NCI-H2029 (cell line): Measurements from ENCODE around the gene PRPF40B.
A peak's percentile ranks its signal among the peaks of the same experiment; 100 is the strongest.

Source experiments
- DNase-seq: peaks from one replicate; lab custom pipeline; 2025; lab: John Stamatoyannopoulos, UW

PRPF40B gene

DNA sequence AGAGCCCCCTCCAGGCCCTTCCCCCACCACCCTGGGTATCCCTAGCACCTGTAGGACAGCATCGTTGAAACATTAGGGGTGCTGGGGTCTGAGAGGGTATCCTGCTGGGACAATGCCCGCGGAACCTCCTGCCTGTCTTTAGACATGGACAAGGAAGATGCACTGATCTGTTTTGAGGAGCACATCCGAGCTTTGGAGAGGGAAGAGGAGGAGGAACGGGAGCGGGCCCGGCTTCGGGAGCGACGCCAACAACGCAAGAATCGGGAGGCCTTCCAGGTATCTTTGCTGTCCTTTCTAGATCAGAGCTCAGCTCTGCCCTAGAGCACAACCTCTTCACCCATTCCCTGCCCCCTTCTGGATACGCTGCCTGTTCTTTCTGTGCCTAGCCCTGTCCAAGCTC is 13.2 kb downstream of the PRPF40B start:
- DNase-seq, result no peak

DNA sequence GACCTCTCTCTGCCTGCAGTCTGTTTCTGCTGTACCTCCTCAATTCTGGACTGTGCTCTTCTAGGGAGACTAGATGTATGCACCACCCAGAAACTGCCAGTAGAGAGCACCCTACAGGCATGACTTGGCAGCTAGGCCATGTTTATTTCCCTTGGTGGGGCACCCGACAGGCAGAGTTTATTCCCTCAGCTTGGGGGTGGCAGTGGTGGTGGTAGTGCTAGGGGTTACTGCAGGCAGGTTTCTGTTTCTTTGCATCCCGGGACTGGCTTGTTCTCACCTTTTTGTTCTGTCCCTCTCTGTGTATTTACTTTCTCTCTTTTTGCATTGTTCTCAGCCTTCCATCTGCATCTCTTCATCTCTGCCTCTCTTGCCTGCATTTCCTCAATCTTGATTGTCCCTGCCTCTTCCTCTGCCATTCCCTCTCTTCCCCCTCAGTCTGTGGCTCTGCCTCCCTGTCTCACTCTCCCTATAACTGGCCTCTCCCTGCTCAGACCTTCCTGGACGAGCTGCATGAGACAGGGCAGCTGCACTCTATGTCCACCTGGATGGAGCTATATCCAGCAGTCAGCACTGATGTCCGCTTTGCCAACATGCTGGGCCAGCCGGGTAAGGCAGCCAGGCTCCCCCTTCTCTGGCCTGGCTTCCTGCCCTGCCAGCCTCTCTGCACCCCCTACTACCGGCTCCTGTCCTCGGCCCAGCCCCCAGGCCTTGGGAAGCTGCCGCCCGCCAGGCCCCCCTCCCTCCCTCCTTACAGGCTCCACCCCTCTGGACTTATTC is 13.8 kb downstream of the PRPF40B start:
- no peak for DNase-seq

DNA sequence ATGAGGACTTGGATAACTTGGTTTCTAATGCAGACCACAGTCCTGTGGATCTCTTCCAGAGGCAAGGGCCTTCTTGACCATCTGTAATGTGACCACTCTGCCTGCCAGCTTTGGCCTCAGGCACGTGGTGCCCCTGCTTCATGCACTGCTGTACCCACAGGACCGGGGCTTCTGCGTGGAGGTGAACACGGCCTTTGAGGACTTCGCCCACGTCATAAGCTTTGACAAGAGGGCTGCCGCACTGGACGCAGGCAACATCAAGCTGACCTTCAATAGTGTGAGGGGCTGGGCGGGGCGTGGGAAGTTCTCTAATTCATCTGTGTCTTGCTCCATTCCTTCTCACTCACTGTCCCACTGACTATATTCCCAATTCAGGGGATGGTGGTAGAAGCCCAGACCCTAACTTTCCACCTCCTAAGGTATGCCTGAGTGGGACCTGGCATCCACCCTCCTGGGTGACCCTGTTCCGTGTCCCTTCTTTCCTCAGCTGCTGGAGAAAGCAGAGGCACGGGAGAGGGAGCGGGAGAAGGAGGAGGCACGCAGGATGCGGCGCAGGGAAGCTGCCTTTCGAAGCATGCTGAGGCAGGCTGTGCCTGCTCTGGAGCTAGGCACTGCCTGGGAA is 18.5 kb downstream of the PRPF40B start:
- DNase-seq, result no peak

DNA sequence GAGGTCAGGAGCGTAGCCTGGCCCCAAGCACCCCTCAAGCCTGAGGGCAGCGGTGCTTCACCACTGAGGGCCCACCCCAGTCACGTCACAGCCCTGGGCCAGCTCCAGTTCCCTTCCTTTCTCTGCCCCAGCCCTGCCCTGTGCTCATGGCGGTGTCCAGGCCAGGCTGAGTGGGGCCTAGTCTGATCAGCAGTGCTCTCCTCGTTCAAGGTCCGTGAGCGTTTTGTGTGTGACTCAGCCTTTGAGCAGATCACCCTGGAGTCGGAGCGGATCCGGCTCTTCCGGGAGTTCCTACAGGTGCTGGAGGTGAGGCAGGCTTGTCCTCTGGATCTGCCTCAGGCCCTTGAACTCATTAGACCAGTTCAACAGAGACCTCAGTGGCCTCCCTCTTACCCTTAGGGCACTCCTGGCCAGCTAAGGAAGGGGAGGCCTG is 19.0 kb downstream of the PRPF40B start:
- DNase-seq, result no peak

DNA sequence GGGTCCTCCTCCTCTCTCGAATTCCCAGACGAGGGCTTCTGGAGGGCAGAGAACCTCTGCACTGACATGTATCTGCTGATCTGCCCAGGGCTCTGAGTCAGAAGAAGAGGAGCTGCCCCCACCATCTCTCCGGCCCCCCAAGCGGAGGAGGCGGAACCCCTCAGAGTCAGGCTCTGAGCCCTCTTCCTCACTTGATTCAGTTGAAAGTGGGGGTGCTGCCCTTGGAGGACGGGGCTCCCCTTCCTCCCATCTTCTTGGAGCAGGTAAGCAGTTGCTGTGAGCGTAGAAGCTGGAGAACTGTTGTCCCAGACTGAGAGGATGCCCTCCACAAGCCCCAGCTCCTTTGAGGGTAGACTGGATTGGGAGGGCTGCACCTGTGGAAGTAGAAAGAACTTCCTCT is 19.8 kb downstream of the PRPF40B start:
- no peak for DNase-seq

DNA sequence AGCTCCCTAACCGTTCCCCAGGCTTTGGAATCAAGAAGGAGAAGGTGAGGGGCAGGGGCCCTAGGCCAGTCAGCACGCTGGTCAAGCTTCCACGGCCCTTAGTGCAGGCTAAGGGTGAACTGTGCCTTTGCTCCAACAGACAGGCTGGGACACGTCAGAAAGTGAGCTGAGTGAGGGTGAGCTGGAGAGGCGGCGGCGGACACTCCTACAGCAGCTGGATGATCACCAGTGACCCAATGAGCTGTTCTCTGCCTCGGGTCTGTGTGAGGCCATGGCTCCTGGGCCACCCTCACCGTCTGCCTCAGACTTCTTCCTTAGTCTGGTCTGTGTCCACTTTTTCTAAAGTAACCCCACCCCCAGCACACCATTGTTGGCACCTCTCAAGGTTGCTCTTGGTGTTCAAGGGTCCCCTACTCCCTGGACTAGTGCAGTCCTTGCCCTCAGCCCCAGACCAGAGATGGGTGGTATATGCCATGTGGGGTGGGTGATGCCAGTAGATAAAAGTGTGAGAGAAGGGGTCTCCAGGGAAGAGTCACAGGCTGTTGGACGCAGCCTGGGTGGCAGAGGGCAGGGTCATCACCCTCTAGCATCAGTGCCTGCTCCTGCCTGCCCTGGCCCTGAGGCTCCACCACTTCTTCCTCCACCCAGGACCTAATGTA is 20.7 kb downstream of the PRPF40B start:
- DNase-seq, result no peak

DNA sequence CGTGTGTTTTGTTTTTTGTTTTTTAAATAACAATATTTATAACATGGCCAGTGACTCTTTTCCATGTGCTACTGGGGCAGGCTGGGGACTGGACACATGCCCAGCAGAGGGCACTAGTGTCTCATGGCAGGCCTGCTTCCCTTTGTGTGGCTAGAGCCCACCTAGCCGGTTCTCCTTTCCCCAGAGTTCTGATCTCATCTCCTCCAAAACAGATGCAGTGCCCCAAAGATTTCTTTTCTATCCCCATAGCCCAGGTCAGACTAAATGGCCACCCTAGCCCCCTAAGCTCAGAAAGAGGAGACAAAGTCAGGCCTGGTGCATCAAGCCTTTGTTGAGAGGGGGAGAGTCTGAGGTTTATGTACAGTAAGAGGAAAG is 21.2 kb downstream of the PRPF40B start:
- peak; percentile 66 for DNase-seq

DNA sequence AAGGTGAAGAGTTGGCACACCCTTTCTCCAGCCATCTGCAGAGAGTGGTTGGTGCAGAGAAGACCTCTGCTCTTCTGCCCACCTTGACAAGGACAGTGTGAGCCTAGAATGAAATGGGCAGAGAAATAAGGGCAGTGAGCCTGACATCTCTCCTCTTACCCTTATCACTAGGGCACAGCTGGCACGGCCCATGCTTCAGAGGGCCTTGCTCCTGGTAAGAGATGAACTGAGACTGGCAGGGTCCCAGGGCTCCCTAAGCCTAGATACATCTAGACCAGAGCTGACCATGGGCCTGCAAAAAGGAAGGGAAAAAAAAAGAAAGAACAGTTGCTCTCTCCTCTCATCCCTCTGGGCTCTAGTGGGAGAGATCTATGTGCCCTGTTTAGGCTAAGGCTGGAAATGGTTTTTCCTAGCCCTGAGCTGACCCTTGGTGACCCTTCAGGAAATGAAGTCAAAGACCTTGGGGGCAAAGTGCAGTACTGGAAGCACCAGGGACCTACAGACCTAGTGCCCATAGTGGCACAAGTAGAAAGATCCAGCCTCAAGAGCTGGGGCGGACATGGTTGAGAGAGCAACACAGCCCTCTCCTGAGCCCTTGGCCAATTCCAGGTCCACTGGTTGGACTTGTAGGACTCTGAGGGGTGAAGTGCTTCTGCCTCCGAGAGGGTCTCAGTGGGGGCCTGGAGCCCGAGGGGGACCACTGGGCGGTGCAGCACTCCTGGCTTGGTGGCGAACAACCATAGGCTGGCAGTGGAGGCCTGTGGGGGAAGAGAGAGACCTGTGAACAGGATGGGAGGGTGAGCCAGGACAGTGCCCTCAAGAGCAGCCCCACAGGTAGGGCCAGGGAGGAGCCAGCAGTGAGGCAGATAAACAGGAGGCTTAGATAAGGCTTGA is 22.0 kb downstream of the PRPF40B start:
- DNase-seq, result no peak

DNA sequence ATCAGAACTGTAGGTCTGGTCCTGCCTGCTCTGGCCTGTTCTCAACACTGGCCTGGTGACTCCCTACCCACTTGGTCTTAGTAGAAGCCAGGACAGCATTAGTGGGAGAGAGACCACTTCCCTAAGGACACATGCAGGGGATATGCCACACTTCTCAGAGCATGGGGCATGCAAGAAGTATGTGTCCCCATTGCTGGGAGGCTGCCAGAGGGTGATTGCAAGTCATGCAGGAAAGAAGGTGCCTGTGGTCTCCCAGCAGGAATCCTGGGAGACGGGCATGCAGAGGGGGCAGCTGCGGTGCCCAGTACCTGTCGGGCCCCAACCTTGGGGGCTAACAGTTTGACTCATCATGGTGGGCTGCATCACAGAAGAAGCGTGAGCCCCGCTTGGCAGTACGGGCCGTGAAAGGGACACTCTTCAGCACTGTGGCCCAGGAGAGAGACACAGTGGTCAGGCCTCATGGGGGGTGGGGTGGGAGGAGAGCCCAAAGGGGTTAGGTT is 23.0 kb downstream of the PRPF40B start:
- no peak for DNase-seq

DNA sequence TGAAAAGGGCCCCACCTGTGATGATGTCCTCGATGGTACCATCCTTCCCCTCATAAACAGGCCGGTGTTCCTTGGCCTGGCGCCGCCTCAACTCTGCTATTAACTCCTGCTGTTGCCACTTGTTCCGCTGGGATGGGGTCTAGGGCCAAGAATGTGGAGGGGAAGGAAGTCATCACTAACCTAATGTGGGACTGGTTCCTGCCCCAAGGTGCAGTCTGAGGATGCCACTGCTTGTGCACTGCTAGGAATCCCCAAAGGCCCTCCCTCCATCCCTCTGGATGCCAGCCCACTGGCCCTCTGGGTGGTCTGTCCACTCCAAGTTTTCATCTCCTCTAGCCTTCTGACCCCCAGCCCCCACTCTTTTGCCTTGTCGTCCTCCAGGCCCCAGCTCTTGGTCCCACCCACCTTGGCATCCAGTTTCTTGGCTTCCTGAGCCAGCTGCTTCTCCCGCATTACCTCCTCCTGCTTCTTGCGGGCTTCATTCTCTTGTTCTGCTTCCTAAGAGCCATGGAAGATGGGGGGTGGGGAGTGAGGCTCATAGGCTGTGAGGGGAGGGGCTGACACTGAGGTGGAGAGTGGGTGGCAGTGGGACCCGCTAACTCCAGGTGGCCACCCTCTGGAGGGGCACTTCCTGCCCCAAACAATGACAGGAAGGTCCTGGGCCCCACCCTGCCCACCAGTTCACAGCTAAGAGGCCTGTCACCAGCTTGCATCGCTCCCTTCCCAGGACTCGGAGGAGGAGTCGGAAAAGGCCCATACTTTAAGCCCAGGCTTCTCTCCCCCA is 23.7 kb downstream of the PRPF40B start:
- no peak for DNase-seq

DNA sequence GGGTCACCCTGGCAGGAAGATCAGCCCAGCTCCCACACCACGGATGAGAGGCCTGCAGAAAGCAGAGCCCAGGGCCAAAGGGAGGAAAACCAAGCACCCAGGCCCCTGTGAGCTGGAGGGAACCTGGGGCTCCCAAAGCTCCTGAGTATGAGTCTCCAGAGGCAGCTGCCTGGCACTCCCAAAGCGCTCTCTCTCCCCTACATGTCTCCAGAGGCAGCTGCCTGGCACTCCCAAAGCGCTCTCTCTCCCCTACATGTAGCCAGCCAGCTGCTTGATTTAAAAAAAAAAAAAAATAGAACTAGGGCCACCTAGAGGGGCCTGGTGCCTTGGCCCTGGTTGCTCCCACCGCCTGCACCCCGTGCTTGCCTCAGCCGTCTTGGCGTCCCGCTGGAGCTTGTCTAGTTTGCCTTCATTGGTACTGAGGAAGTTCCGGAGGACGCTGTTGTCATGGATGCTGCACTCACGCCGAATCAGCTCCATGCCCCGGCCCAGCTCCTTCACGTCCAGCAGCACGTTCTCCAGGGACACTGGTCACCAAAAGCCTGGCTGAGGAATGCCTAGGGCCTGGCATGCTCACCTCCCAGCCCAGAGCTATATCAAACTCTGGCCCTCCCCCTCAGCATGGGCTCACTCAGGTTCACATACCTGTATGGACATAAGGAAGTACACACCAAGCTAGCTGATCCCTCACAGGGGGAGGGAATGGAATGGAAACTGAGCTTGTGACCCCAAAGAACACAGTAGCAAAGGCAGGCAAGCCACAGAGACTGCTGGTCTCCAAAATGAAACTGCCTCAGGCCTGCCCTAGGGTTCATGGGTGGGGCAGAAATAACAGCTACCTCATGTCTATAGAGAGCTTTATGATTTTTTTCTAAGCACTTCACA is 24.7 kb downstream of the PRPF40B start:
- DNase-seq, result no peak

DNA sequence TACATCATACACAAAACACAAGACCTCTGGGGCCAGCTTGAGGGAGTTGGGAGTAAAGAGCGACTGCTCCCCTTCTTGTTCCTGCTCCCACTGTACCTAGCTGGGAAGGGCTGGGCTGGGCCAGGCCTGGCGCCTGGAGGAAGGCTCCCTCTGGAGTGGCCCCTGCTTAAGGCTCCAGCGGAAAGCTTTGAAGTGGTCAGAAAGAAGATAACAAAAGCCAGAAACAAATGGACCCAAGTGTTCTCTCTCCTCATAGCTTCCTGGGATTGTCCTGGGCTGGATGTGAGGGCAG is 25.3 kb downstream of the PRPF40B start:
- no peak for DNase-seq

DNA sequence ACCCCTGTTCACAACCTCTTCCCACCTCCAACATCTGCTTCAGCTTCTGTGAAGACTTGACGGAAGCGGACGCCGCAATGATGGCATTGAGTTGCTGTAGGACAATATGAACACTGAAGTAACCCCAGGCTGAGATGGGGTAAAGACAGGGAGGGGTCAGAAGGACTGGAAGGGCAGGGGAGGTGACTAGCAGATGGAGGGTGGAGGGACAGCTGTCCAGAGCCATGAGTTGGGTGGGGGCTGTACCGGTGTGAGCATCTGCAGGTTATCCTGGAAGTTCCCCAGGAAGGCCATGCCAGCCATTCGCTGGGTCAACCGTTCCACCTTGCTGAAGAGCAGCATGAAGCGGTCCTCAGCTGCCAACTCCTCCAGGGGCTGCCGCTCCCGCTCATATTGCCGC is 26.1 kb downstream of the PRPF40B start:
- no peak for DNase-seq

DNA sequence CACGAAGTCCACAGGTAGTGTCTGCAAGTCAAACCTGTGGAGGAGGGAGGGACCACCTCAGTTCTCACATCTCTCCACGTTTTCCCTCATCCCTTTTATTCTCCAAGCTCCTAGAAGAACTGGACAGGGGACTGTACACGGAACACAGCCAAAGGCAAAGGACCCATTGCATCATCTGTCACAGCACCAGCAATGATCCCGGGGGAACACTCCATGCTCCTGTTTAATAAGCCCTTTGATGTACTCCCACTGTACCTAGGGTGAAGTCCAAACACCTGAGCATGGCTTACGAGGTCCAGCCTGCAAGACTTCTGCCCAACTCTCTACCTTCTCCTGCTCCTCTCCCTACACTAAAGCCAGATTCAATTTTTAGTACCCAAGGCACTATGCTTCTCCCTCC is 26.5 kb downstream of the PRPF40B start:
- DNase-seq, result no peak

DNA sequence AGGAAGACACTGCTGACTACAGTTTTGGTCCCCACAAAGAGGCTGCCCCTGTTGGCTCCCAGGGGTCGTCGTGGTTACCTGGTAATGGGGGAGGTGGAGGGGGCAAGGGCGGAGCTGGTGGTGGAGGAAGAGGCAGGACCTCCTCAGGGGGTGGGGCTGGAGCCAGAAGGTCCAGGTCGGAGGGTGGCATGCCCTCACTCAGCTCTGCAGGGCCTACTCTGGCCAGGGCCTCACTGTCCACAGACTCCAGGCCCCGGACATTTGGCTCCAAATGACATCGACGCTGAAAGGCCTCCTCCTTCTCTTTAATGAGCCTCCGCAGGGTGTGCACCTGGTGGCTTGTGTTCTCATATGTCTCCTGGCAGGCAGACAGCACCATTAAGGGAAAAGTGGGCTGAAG is 28.5 kb downstream of the PRPF40B start:
- DNase-seq, result peak; percentile 38

DNA sequence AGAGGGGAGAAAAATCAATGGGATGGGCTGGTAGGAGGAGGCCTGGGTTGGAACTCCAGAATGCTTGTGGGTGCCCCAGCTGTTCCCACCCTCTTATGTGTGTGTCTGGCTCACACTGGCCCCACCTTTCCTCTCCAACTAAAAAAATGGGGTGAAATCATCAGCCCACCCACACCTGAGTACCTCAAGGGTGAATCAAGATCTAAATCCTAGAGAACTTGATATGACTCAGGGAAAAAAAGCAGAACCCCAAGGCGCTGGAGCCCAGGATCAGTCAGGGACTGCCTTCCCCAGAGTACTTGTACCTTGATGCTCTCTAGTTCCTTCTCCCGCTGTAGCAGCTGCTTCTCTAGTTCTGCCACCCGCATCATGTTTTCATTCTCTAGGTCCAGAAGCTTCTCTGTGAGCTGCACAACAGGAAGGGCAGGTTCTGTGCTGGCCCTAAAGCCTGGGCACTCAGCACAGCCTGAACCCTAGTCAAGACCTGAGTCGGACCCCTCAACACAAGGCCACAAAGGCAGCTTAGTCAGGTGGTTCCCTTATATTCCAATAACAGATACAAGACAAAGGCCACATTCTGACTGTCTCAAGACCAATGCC is 29.7 kb downstream of the PRPF40B start:
- no peak for DNase-seq

DNA sequence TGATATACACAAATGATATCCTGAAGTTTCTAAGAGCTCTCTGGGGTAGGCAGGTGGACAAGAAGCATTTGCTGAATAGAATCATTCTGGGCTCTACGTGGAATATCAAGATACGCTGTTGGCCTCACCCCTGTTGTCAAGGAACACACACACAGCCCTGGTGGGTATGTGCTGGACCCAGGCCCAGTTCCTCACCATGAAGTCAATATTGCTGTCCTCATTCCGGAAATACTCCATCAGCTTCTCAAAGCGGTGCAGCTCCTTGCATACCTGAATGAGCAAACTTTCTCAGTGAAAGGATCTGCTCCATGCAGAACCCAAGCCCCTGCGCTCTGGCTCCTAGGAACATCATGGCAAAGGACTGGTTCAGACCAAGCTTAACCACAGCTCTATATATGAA is 31.4 kb downstream of the PRPF40B start:
- no peak for DNase-seq

DNA sequence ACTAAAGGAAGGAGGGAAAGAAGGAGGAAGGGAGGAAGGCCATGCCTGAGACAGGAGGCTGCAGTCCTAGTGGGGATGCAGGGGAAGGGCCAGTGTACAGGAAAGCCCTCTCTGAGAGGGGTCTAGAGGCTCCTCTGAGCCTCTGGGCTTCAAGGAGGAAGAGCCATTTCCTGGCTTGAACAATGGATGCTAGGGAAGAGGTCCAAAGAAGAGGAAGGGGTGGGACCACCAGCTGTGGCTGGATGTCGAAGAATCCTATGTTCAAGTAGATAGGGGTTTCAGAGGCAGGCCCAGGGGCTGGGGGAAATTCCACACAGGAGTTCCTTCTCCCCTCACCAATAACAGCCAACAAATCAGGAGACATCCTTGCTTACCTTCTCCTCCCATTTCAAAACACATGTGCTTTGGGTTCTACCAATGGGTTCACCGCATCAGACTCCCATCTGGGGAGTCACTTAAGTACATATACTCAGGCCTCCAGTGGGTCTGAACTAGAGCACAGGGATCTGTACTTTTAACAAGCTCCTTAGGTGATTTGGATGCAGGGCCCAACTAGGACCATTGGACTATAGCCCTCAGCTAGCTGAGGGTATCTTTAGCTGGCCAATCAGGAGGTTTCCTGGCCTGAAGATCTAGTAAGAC is 32.4 kb downstream of the PRPF40B start:
- DNase-seq, result no peak

DNA sequence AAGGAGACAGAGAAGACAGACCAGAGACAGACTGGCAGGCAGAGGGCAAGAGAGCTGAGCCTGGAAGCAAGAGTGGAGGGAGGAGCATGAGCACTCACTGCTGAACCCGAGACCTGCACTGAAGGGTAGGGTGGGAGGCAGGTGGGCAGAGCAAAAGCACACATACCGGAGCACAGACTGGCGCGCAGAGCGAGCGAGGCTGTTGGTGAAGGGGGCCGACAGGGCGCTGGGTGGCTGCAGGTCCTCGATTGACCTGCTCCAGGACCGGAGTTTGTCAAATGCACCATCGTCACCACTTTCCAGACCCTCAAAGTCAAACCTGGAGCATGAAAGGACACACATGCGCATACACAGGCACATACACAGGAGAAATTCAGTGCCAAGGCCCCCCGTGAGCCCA is 34.9 kb downstream of the PRPF40B start:
- DNase-seq, result no peak

DNA sequence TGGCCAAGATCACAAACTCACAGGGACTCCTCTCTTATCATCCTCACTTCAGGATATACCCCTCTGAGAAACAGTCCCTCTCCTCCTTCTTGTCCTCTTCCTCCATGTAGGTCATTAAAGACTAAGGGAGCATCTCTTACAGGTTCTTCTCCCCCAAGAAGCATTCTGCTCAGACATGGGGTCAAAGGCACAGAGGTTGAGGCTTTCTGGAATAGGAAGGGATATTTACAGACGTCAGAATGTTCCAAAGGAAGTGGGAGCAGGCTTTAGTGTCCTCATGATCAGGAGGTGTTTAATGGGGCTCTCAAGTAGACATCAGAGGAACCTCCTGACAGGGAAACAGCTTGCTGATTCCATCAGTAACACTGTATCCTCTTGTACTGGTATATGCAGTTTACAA is 36.4 kb downstream of the PRPF40B start:
- no peak for DNase-seq
